Left forelimb (tissue), 1 donor: ENCODE results near the gene NPHP4.
"Not testable (repeated sequence)": the region's sequence is repeated elsewhere in the genome, so short reads cannot be mapped to it uniquely, and the experiment has no call there.

Experiments
- DNase-seq: peaks from one replicate; pipeline ENCODE4 v3.0.0-alpha.2; 2018; ENCODE audit warnings: low spot score

NPHP4 gene

GRCh38 chr1:6023346-6023745, 31.1 kb upstream of the NPHP4 start:
- no peak for DNase-seq

DNA sequence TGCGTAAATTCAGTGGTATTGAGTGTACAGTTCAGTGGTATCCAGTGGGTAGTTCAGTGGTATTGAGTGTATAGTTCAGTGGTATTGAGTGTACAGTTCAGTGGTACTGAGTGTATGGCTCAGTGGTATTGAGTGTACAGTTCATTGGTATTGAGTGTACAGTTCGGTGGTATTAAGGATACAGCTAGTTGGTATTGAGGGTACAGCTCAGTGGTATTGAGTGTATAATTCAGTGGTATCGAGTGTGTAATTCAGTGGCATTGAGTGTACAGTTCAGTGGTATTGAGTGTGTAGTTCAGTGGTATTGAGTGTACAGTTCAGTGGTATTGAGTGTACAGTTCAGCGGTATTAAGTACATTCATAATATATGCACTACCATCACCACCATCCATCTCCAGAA, 30.0 kb upstream of the NPHP4 start:
- no peak for DNase-seq

GRCh38 chr1:6019166-6019845, 27.1 kb upstream of the NPHP4 start:
- DNase-seq, result no peak

- not testable (repeated sequence) for DNase-seq
Observed at GRCh38 chr1:6017654-6018053, 25.4 kb upstream of the NPHP4 start.

- DNase-seq, result no peak
Observed at GRCh38 chr1:6016191-6016865, 24.1 kb upstream of the NPHP4 start.

DNA sequence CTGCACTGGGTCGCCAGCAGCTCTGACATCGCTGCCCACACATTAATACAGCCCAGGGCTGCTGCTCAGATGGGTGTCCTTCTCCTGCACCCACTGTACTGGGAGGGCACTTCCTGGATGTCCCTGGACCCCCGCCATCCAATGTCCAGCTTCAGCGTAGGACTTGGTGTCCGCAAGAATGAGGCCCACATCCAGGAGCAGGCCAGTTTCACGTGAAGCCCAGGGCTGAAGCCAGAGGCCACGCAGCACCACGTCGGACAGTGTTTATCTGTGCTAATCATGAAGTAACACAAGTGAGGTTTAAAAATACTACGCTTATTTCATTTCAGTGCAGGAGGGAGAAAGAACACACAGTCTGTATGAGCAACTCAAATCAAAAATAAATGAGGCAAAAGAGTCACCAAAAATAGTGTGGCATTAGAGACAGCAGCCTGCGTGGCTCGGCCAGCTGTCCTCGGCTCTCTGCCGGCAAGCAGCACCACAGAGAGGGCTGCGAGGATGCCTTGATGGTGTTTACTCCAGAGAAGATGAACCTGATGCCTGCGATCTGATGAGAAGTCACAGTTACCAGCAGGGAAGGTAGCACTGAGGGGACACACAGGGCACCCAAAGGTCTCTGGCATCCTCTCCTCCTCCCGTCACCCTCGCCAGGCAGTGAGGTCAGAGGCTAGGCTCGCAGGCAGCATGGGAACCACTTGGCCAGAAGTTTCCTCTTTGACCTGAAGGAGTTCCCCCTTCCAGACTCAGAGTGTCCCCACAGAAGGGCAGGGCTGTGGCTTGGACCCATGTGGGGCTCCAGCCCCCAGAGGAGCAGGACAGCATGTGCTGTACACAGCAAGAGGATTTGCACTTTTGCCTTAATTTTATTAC, 22.1 kb upstream of the NPHP4 start:
- DNase-seq, result no peak

DNA sequence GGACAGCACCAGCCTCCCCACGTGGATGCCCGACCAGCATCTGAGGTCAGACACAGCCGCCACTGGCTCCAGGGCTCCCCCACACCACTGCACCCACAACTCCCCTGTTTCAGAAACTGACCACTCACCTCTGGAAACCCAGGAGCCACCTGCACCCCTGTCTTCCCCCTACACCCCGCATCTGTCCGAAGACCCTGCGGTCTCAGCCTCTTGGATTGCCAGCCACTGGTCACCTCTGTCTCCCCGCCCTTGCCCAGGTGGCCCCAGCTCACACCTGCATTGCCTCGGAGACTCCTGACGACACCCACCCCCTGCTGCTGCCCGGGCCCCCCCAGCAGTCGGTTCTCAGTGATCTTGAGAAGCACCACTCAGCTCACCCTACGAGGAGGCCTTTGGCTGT, 21.3 kb upstream of the NPHP4 start:
- DNase-seq, result no peak

DNA sequence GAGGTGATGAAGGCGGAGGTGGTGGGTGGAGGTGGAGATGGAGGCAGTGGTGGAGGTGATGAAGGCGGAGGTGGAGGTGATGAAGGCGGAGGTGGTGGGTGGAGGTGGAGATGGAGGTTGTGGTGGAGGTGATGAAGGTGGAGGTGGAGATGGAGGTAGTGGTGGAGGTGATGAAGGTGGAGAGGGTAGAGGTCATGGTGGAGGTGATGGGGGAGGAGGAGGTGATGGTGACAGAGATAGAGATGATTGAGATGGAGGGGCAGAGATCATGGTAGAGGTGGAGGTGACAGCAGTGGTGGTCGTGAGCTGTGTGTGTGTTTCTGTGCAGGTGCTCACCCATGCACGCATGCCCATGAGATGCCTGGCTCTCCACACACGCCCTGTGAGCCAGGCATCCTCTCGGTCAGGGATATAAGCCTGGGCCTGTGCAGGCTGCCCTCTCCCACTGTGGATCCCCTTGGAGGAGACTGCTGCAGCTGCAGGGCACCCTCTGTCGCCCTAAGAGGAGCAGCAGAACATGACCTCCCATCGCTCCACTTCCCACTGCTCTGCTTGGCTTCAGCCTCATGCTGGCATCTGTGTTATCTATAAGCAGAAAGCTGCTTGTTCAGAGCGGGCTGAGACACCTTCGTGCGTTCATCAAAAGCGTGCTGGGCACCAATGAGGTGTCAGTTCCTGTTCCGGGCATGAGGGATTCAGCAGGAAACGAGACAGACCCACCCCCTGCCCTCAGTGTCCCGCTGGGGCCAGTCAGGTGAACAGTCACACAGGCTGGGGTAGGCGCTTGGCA, 20.5 kb upstream of the NPHP4 start:
- DNase-seq, result no peak

DNA sequence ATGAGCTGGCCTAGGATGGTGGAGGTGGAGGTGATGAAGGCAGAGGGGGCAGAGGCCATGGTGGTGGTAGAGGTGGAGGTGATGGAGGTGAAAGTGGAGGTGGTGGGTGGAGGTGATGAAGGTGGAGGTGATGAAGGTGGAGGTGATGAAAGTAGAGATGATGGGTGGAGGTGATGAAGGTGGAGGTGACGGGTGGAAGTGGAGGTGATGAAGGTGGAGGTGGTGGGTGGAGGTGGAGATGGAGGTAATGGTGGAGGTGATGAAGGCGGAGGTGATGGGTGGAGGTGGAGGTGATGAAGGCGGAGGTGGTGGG, 19.7 kb upstream of the NPHP4 start:
- no peak for DNase-seq

DNA sequence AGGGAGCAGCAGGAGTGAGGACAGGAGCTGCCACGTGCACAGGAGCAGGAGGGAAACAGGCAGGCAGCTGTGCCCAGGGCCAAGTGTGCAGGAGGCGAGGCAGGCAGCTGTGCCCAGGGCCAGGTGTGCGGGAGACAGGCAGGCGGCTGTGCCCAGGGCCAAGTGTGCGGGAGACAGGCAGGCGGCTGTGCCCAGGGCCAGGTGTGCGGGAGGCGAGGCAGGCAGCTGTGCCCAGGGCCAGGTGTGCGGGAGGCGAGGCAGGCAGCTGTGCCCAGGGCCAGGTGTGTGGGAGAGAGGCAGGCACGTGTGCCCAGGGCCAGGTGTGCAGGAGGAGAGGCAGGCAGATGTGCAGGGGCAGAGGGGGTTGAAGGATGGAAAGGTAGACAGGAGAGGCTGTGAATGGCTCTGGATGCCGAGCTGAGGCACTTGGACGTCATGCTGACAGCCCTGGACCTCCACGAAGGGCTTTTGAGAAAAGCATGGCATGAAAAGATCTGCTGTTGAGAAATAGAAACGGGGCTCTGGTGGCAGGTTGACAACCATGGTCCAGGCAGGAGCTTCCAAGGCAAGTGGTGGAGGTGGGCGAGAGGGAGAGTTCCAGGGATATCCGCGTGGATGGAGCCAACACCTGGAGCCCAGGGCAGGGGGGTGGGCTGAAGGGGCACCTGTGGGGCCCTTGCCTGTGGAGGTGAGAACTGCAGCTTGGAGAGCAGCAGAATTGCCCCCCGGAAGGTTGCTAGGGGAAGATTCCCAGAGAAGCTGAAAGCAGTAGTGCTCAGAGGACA, 19.1 kb upstream of the NPHP4 start:
- no peak for DNase-seq

GRCh38 chr1:6010554-6010953, 18.3 kb upstream of the NPHP4 start:
- DNase-seq, result no peak

DNA sequence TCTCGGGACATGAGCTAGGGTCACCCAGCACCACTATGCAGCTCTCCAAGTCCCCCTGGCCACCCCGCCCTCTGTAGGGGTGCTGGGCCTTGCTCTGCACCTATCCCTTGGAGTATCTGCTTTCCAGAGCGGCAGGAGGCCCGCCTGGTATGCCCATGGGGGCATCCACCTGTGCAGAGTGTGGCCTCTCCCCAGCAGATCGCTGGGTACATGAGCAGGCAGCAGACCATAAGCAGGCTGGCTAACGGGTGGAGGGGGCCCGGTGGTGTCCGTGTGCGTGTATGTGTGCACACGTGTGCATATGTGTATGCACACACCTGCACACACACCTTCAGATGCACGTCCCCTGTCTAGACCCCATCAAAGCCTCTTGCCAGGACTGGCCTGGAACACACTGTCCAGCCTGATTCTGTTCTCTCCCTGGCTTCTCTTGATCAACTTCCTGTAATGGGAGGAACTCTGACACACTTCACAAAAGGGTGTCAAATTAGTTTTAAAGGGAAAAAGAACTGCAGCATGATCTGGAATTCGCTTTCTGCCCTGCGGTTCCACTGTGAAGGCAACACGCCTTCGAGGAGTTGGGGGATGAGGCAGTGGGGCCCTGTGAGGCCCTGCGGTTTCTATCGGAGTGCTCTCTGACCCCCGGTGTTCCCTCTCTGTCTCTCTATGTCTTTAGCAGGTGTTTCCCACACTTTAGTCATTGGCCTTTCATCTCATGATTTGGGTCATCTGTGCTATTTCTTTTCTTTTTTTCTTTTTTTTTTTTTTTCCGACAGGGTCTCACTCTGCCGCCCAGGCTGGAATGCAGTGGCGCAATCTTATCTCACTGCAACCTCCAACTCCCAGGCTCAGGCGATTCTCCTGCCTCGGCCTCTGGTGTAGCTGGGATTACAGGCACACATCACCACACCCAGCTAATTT, 17.2 kb upstream of the NPHP4 start:
- DNase-seq, result no peak

GRCh38 chr1:6008696-6009095, 16.5 kb upstream of the NPHP4 start:
- no peak for DNase-seq

GRCh38 chr1:6008084-6008415, 15.8 kb upstream of the NPHP4 start:
- DNase-seq, result no peak

- no peak for DNase-seq
Observed at GRCh38 chr1:6007318-6008083, 15.3 kb upstream of the NPHP4 start.

DNA sequence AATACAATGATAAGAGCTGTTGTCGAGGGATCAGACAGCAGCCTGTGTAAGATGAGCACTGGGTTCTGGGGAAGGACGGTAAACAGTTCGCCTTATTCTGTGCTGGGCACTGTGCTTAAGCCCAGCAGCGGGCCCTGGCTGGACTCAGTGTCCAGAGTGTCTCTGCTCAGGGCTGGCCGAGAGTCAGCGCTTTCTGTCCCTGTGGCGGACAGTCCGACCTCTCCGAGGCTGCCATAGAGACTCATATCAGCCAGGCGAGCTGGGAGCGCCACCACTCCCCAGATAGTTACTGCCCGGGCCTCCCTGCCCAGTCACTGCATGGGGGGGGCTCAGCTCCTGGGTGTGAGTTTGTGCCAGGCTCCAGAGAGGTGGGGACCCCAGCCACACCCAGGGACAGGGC, 14.7 kb upstream of the NPHP4 start:
- DNase-seq, result no peak

GRCh38 chr1:6005276-6005917, 13.2 kb upstream of the NPHP4 start:
- DNase-seq, result no peak

- DNase-seq, result no peak
Observed at GRCh38 chr1:6004412-6005123, 12.3 kb upstream of the NPHP4 start.
